Measurements from ENCODE around the gene FKBP11. TPM values are rescaled to one million over a fixed set of nuclear protein-coding genes. Genes with fewer than 3 reads are reported as not detected.

The FKBP11 gene
- total and polyA plus RNA-seq, 2 of the 13 experiments (the other 11 are each of a cell fraction or from before 2014, with no cell fraction given): 15.5 to 19.4 TPM

DNA sequence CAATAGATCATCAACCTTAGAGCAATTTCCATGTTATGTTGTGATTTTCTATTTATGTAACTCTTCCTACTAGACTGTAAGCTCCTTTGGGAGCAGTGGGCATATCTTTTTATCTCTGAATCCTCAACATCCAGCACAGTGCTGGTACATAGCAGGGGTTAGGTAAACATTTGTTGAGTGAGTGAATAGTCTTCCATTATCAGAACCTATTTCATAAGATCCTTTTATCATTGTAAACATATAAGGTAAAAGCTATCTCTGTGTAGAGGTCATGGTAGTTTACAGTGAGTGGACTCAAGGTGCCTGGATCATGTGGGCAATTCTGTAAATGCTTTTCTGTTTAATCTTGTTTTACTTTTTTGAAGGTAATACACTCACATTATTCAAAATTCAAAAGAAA is 15.1 kb downstream of the FKBP11 start (continued):
- TF ChIP-seq TCF7 (IDR thresholded peaks at IDR 0.05; ENCODE audit: low read depth) (peak; percentile 95), FOXO1 (CRISPR knock-in tag; IDR thresholded peaks at IDR 0.05) (peak; percentile 93), ZNF232 (CRISPR knock-in tag; IDR thresholded peaks at IDR 0.05; ENCODE audit: borderline replicate concordance) (no peak), MEIS1 (CRISPR knock-in tag; IDR thresholded peaks at IDR 0.05; ENCODE audit: borderline replicate concordance) (0 out of 2 replicates have a peak, but pooled peaks have one; percentile 53), KMT2A (CRISPR knock-in tag; IDR thresholded peaks at IDR 0.05) (no peak; the same call in 1 of the 2 replicates), KLF12 (CRISPR knock-in tag; IDR thresholded peaks at IDR 0.05; ENCODE audit: borderline replicate concordance) (no peak), NR2F1 (CRISPR knock-in tag; IDR thresholded peaks at IDR 0.05) (peak; percentile 87 to 97), LCORL (IDR thresholded peaks at IDR 0.05) (peak; percentile 31; the same call in 1 of the 2 replicates), LCORL (CRISPR knock-in tag; IDR thresholded peaks at IDR 0.05) (no peak), NFIC (IDR thresholded peaks at IDR 0.05; ENCODE audit: low read length) (peak; percentile 92), FOXP1 (IDR thresholded peaks at IDR 0.05) (peak; percentile 51; the same call in 1 of the 2 replicates), FOXP1 (CRISPR knock-in tag; IDR thresholded peaks at IDR 0.05) (peak; percentile 94), CBX1 (IDR thresholded peaks at IDR 0.05; ENCODE audit: low read depth) (no peak), SYNCRIP (IDR thresholded peaks at IDR 0.05; ENCODE audit: insufficient read depth, low read depth, low read length) (no peak), SIX1 (CRISPR knock-in tag; IDR thresholded peaks at IDR 0.05; ENCODE audit: borderline replicate concordance) (peak; percentile 87; the same call in 1 of the 2 replicates), ASH2L (IDR thresholded peaks at IDR 0.05; ENCODE audit: insufficient read length, low read depth, low read length) (peak; percentile 57), ZNF337 (CRISPR knock-in tag; IDR thresholded peaks at IDR 0.05; ENCODE audit: borderline replicate concordance, low read depth) (no peak), AHR (CRISPR knock-in tag; IDR thresholded peaks at IDR 0.05) (no peak), GATAD2A (CRISPR knock-in tag; IDR thresholded peaks at IDR 0.05) (peak; percentile 97), MED8 (CRISPR knock-in tag; IDR thresholded peaks at IDR 0.05; ENCODE audit: insufficient replicate concordance) (no peak), KAT8 (CRISPR knock-in tag; IDR thresholded peaks at IDR 0.05) (peak; percentile 80), ATAD3A (CRISPR knock-in tag; IDR thresholded peaks at IDR 0.05) (no peak), HES4 (CRISPR knock-in tag; IDR thresholded peaks at IDR 0.05; ENCODE audit: borderline replicate concordance) (no peak), ZNF720 (CRISPR knock-in tag; IDR thresholded peaks at IDR 0.05) (no peak)
- TF ChIP-seq, protein P1, sequence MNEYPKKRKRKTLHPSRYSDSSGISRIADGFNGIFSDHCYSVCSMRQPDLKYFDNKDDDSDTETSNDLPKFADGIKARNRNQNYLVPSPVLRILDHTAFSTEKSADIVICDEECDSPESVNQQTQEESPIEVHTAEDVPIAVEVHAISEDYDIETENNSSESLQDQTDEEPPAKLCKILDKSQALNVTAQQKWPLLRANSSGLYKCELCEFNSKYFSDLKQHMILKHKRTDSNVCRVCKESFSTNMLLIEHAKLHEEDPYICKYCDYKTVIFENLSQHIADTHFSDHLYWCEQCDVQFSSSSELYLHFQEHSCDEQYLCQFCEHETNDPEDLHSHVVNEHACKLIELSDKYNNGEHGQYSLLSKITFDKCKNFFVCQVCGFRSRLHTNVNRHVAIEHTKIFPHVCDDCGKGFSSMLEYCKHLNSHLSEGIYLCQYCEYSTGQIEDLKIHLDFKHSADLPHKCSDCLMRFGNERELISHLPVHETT (CRISPR knock-in tag; conservative IDR thresholded peaks at IDR 0.05): no peak
- TF ChIP-seq, protein P2, sequence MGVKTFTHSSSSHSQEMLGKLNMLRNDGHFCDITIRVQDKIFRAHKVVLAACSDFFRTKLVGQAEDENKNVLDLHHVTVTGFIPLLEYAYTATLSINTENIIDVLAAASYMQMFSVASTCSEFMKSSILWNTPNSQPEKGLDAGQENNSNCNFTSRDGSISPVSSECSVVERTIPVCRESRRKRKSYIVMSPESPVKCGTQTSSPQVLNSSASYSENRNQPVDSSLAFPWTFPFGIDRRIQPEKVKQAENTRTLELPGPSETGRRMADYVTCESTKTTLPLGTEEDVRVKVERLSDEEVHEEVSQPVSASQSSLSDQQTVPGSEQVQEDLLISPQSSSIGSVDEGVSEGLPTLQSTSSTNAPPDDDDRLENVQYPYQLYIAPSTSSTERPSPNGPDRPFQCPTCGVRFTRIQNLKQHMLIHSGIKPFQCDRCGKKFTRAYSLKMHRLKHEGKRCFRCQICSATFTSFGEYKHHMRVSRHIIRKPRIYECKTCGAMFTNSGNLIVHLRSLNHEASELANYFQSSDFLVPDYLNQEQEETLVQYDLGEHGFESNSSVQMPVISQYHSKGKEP (CRISPR knock-in tag; IDR thresholded peaks at IDR 0.05): no peak
- TF ChIP-seq, protein P3, sequence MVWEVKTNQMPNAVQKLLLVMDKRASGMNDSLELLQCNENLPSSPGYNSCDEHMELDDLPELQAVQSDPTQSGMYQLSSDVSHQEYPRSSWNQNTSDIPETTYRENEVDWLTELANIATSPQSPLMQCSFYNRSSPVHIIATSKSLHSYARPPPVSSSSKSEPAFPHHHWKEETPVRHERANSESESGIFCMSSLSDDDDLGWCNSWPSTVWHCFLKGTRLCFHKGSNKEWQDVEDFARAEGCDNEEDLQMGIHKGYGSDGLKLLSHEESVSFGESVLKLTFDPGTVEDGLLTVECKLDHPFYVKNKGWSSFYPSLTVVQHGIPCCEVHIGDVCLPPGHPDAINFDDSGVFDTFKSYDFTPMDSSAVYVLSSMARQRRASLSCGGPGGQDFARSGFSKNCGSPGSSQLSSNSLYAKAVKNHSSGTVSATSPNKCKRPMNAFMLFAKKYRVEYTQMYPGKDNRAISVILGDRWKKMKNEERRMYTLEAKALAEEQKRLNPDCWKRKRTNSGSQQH (CRISPR knock-in tag; IDR thresholded peaks at IDR 0.05; ENCODE audit: low read depth): no peak
- TF ChIP-seq, protein P4, sequence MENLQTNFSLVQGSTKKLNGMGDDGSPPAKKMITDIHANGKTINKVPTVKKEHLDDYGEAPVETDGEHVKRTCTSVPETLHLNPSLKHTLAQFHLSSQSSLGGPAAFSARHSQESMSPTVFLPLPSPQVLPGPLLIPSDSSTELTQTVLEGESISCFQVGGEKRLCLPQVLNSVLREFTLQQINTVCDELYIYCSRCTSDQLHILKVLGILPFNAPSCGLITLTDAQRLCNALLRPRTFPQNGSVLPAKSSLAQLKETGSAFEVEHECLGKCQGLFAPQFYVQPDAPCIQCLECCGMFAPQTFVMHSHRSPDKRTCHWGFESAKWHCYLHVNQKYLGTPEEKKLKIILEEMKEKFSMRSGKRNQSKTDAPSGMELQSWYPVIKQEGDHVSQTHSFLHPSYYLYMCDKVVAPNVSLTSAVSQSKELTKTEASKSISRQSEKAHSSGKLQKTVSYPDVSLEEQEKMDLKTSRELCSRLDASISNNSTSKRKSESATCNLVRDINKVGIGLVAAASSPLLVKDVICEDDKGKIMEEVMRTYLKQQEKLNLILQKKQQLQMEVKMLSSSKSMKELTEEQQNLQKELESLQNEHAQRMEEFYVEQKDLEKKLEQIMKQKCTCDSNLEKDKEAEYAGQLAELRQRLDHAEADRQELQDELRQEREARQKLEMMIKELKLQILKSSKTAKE (CRISPR knock-in tag; IDR thresholded peaks at IDR 0.05; ENCODE audit: borderline replicate concordance): peak; percentile 75; the same call in 1 of the 2 replicates
